ENCODE measurements around the gene RAPGEF5. TPM values are rescaled to one million over a fixed set of nuclear protein-coding genes. Genes with fewer than 3 reads are reported as not detected.

RAPGEF5 gene
- total and polyA plus RNA-seq, 4 donors: 16.1 to 308 (median 61.4) TPM

GRCh38 chr7:22262538-22262937, 94.4 kb downstream of the RAPGEF5 start:
- DNase-seq: no peak
- 98 to 99% methylated on average over 4 of the region's 4 CpGs for WGBS, 2 donors
- no peak overlapping the region for H3K27ac ChIP-seq (ENCODE audit: low read depth in 1 of 2, low read length in 1 of 2)

GRCh38 chr7:22256541-22257096, 100.3 kb downstream of the RAPGEF5 start:
- Histone ChIP-seq H3K9me3 (ENCODE audit: control insufficient read depth in 4 of 4, insufficient read depth in 3 of 4, low read length in 3 of 4) (no peaks in the 10 kb centered on the region), H3K4me1 (ENCODE audit: control insufficient read depth in 5 of 5, insufficient read depth in 5 of 5, low read length in 5 of 5) (peaks cover 0 to 5% (median 0%) of the 10 kb centered on the region in 5 donors), H3K36me3 (ENCODE audit: control insufficient read depth in 4 of 4, insufficient read depth in 4 of 4, low read length in 4 of 4) (no peaks in the 10 kb centered on the region), H3K27me3 (ENCODE audit: control insufficient read depth in 3 of 3, insufficient read depth in 3 of 3, low read length in 2 of 3) (peaks cover 0 to 5% (median 0%) of the 10 kb centered on the region in 3 donors), H3K9ac (ENCODE audit: insufficient read depth in 1 of 2, low read length in 2 of 2) (no peak overlapping the region), H3K4me3 (no peak overlapping the region), H3K27ac (ENCODE audit: low read depth in 1 of 2, low read length in 1 of 2) (no peak overlapping the region)
- DNase-seq (peak in 1 of 3 donors; percentile 15), ATAC-seq (ENCODE audit: insufficient read depth, low FRiP score) (no peak)
- WGBS, 2 donors: 66 to 72% methylated on average over 2 of the region's 2 CpGs
- TF ChIP-seq CTCF (IDR thresholded peaks at IDR 0.05; ENCODE audit: control extremely low read depth, extremely low read depth): no peak

More at GRCh38 chr7:22262538-22262937, 94.4 kb downstream of the RAPGEF5 start:
- H3K9ac ChIP-seq (ENCODE audit: insufficient read depth in 1 of 2, low read length in 2 of 2): no peak overlapping the region
- H3K27me3 ChIP-seq (ENCODE audit: control insufficient read depth in 3 of 3, insufficient read depth in 3 of 3, low read length in 2 of 3): no peaks in the 10 kb centered on the region
- H3K9me3 ChIP-seq (ENCODE audit: control insufficient read depth in 4 of 4, insufficient read depth in 3 of 4, low read length in 3 of 4): no peaks in the 10 kb centered on the region
- ATAC-seq (ENCODE audit: insufficient read depth, low FRiP score): no peak
- no peak overlapping the region for H3K4me3 ChIP-seq
- H3K4me1 ChIP-seq (ENCODE audit: control insufficient read depth in 5 of 5, insufficient read depth in 5 of 5, low read length in 5 of 5): peaks cover 0 to 3% (median 0%) of the 10 kb centered on the region in 5 donors
- TF ChIP-seq CTCF (IDR thresholded peaks at IDR 0.05; ENCODE audit: control extremely low read depth, extremely low read depth): no peak
- H3K36me3 ChIP-seq (ENCODE audit: control insufficient read depth in 4 of 4, insufficient read depth in 4 of 4, low read length in 4 of 4): no peaks in the 10 kb centered on the region

GRCh38 chr7:22255834-22256233, 101.1 kb downstream of the RAPGEF5 start:
- no peak overlapping the region for H3K9ac ChIP-seq (ENCODE audit: insufficient read depth in 1 of 2, low read length in 2 of 2)
- no peak for TF ChIP-seq CTCF (IDR thresholded peaks at IDR 0.05; ENCODE audit: control extremely low read depth, extremely low read depth)
- H3K27me3 ChIP-seq (ENCODE audit: control insufficient read depth in 3 of 3, insufficient read depth in 3 of 3, low read length in 2 of 3): peaks cover 0 to 5% (median 0%) of the 10 kb centered on the region in 3 donors
- peak in 1 of 3 donors; percentile 25 for DNase-seq
- H3K4me3 ChIP-seq: no peak overlapping the region
- 75 to 89% methylated on average over 1 of the region's 1 CpG for WGBS, 2 donors
- no peak for ATAC-seq (ENCODE audit: insufficient read depth, low FRiP score)
- H3K4me1 ChIP-seq (ENCODE audit: control insufficient read depth in 5 of 5, insufficient read depth in 5 of 5, low read length in 5 of 5): peaks cover 0 to 7% (median 0%) of the 10 kb centered on the region in 5 donors
- no peaks in the 10 kb centered on the region for H3K9me3 ChIP-seq (ENCODE audit: control insufficient read depth in 4 of 4, insufficient read depth in 3 of 4, low read length in 3 of 4)
- no peak overlapping the region for H3K27ac ChIP-seq (ENCODE audit: low read depth in 1 of 2, low read length in 1 of 2)
- no peaks in the 10 kb centered on the region for H3K36me3 ChIP-seq (ENCODE audit: control insufficient read depth in 4 of 4, insufficient read depth in 4 of 4, low read length in 4 of 4)

GRCh38 chr7:22255342-22255741, 101.6 kb downstream of the RAPGEF5 start:
- no peak for TF ChIP-seq CTCF (IDR thresholded peaks at IDR 0.05; ENCODE audit: control extremely low read depth, extremely low read depth)
- ATAC-seq (ENCODE audit: insufficient read depth, low FRiP score): no peak
- H3K36me3 ChIP-seq (ENCODE audit: control insufficient read depth in 4 of 4, insufficient read depth in 4 of 4, low read length in 4 of 4): no peaks in the 10 kb centered on the region
- H3K4me1 ChIP-seq (ENCODE audit: control insufficient read depth in 5 of 5, insufficient read depth in 5 of 5, low read length in 5 of 5): peaks cover 0 to 7% (median 0%) of the 10 kb centered on the region in 5 donors
- no peak overlapping the region for H3K4me3 ChIP-seq
- no peaks in the 10 kb centered on the region for H3K9me3 ChIP-seq (ENCODE audit: control insufficient read depth in 4 of 4, insufficient read depth in 3 of 4, low read length in 3 of 4)
- H3K27ac ChIP-seq (ENCODE audit: low read depth in 1 of 2, low read length in 1 of 2): no peak overlapping the region
- DNase-seq: no peak
- H3K9ac ChIP-seq (ENCODE audit: insufficient read depth in 1 of 2, low read length in 2 of 2): no peak overlapping the region
- H3K27me3 ChIP-seq (ENCODE audit: control insufficient read depth in 3 of 3, insufficient read depth in 3 of 3, low read length in 2 of 3): peaks cover 0 to 5% (median 0%) of the 10 kb centered on the region in 3 donors
- WGBS, 2 donors: 97% methylated on average over 1 of the region's 1 CpG

Measured in lung (tissue), 12 donors.